ENCODE data around the gene CTNNA1.

Gene CTNNA1

GRCh38 chr5:138875552-138875875 lies 122.3 kb downstream of the CTNNA1 start:
- no peak for TF ChIP-seq CTCF (IDR thresholded peaks at IDR 0.05; ENCODE audit: control insufficient read depth, extremely low read depth, insufficient read depth)
- no peak overlapping the region for H3K4me3 ChIP-seq (ENCODE audit: low read depth, low read length)
- DNase-seq (ENCODE audit: low read depth): no peak

- TF ChIP-seq CTCF (IDR thresholded peaks at IDR 0.05; ENCODE audit: control insufficient read depth, extremely low read depth, insufficient read depth): no peak
- H3K4me3 ChIP-seq (ENCODE audit: low read depth, low read length): no peak overlapping the region
- DNase-seq (ENCODE audit: low read depth): no peak
Observed at GRCh38 chr5:138875946-138876345, 122.7 kb downstream of the CTNNA1 start.

GRCh38 chr5:138876811-138877210 lies 123.6 kb downstream of the CTNNA1 start:
- no peak for TF ChIP-seq CTCF (IDR thresholded peaks at IDR 0.05; ENCODE audit: control insufficient read depth, extremely low read depth, insufficient read depth)
- DNase-seq (ENCODE audit: low read depth): no peak
- no peak overlapping the region for H3K4me3 ChIP-seq (ENCODE audit: low read depth, low read length)

- H3K4me3 ChIP-seq (ENCODE audit: low read depth, low read length): no peak overlapping the region
- no peak for DNase-seq (ENCODE audit: low read depth)
- no peak for TF ChIP-seq CTCF (IDR thresholded peaks at IDR 0.05; ENCODE audit: control insufficient read depth, extremely low read depth, insufficient read depth)
Observed at GRCh38 chr5:138878437-138879235, 125.4 kb downstream of the CTNNA1 start.

- DNase-seq (ENCODE audit: low read depth): no peak
- no peak for TF ChIP-seq CTCF (IDR thresholded peaks at IDR 0.05; ENCODE audit: control insufficient read depth, extremely low read depth, insufficient read depth)
- no peak overlapping the region for H3K4me3 ChIP-seq (ENCODE audit: low read depth, low read length)
Observed at GRCh38 chr5:138883211-138883610, 130.0 kb downstream of the CTNNA1 start.

DNA sequence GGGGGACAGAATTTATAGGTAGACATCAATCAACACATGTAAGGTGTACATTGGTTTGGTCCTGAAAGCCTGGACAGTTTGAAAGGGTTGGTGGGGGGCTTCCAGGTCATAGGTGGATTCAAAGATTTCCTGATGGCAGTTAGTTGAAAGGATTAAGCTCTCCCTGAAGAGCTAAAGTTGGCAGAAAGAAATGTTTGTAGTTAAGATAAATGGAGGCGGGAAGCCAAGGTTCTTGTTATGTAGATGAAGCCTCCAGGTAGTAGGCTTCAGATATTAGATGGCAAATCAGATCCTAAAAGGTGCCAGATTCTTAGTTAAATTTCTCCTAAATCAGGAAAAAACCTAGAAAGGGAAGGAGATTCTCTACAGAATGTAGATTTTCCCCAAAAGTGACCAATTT lies 130.9 kb downstream of the CTNNA1 start:
- no peak for DNase-seq (ENCODE audit: low read depth)
- no peak for TF ChIP-seq CTCF (IDR thresholded peaks at IDR 0.05; ENCODE audit: control insufficient read depth, extremely low read depth, insufficient read depth)
- no peak overlapping the region for H3K4me3 ChIP-seq (ENCODE audit: low read depth, low read length)

DNA sequence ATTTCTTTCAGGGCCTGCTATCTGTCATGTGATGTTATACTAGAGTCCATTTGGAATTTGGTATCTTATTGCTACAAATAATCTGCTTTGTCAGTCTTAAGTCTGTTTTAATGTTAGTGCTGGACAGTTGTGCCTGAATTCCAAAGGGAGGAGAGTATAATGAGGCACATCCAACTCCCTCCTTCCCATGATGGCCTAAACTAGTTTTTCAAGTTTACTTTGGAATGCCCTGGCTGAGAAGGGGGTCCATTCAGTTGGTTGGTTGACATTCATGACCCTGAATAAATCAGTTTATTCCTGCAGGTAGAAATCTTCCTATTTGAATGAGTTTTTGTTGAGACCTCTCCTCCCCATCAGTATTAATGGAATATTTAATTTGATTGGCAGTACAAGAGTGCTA lies 131.3 kb downstream of the CTNNA1 start:
- H3K4me3 ChIP-seq (ENCODE audit: low read depth, low read length): no peak overlapping the region
- no peak for DNase-seq (ENCODE audit: low read depth)
- TF ChIP-seq CTCF (IDR thresholded peaks at IDR 0.05; ENCODE audit: control insufficient read depth, extremely low read depth, insufficient read depth): no peak

Measured in LNCaP clone FGC (cell line).